PFSK-1 (cell line): ENCODE data around the gene MBD5.

Experiments used
- FOXP2 ChIP-seq: optimal IDR thresholded peaks from 2 replicates; pipeline ENCODE3; 2011; ENCODE audit warnings: borderline replicate concordance, control low read depth, inconsistent platforms; ENCODE audit not compliant: insufficient read depth; ENCODE audit errors: extremely low read length, extremely low read depth
- POLR2AphosphoS5 ChIP-seq: IDR thresholded peaks from 2 replicates; pipeline ENCODE4 v1.6.1; 2012; ENCODE audit warnings: low read depth, mild to moderate bottlenecking, control low read depth, low read length, moderate library complexity
- REST ChIP-seq, 2 experiments: IDR thresholded peaks; 2 replicates each; pipeline versions ENCODE4 v1.6.1 to v1.8.0; 2011 to 2012; ENCODE audit warnings: low read depth in 2 of 2, low read length in 2 of 2, control low read depth in 1 of 2, inconsistent platforms in 1 of 2, mild to moderate bottlenecking in 1 of 2, moderate library complexity in 1 of 2; ENCODE audit not compliant: insufficient read depth in 1 of 2
- SIN3A ChIP-seq: IDR thresholded peaks from 2 replicates; pipeline ENCODE4 v1.6.1; 2012; ENCODE audit warnings: mild to moderate bottlenecking, low read length, moderate library complexity, borderline replicate concordance; ENCODE audit not compliant: insufficient read depth
- TAF1 ChIP-seq: IDR thresholded peaks from 2 replicates; pipeline ENCODE4 v1.6.1; 2012; ENCODE audit warnings: low read length, control low read depth, borderline replicate concordance; ENCODE audit not compliant: insufficient read depth

GRCh38 chr2:148509288-148509902 lies 488.5 kb downstream of the MBD5 start:
- no peak for TF ChIP-seq TAF1
- no peak for TF ChIP-seq SIN3A
- no peak for TF ChIP-seq REST (IDR thresholded peaks at IDR 0.05; ENCODE audit: insufficient read depth in 1 of 2, low read depth in 2 of 2, low read length in 2 of 2)
- no peak for TF ChIP-seq POLR2AphosphoS5
- no peak for TF ChIP-seq FOXP2
